Measurements from ENCODE around the gene CRYGN. TPM values are rescaled to one million over a fixed set of nuclear protein-coding genes. Genes with fewer than 3 reads are reported as not detected.

Gene CRYGN
- total and polyA plus RNA-seq, 9 of the 15 experiments (the other 6 are each of a cell fraction or from before 2014, with no cell fraction given) = not detected

- H3K4me1 ChIP-seq (replicated peaks in 1 of 2; ENCODE audit: control insufficient read depth in 2 of 2, insufficient read depth in 2 of 2, low read length in 2 of 2) = peaks cover 3 to 22% of the 10 kb centered on the region in 2 experiments; a peak in 3 of 5 replicates
- WGBS (ENCODE audit: insufficient coverage, low coverage, missing lambda C conversion rate) = 33% methylated on average over 23 of the region's 23 CpGs
- H3K4me2 ChIP-seq (ENCODE audit: insufficient read depth, low read length) = no peak overlapping the region
- ChIA-PET POLR2A (interaction anchor here (0.6 to 1.0 kb wide), 3 partner anchors 8 to 174 kb away, joined by 3 to 4 read pairs (median 3); no protein-coding TSS in a partner anchor), CTCF (ENCODE audit: low intra/inter-chr PET ratio) (no interaction called here)
- no peak for DNase-seq (ENCODE audit: extremely low read depth in 1 of 4, low spot score in 3 of 4)
- TF ChIP-seq CXXC5 (CRISPR knock-in tag; IDR thresholded peaks at IDR 0.05) (no peak), EZH2 (IDR thresholded peaks at IDR 0.05; ENCODE audit: borderline replicate concordance, low read depth, low read length) (0 out of 2 replicates have a peak, but pooled peaks have one; percentile 26), ZNF165 (CRISPR knock-in tag; IDR thresholded peaks at IDR 0.05; ENCODE audit: borderline replicate concordance) (no peak), LCOR (CRISPR knock-in tag; IDR thresholded peaks at IDR 0.05) (0 out of 2 replicates have a peak, but pooled peaks have one; percentile 10), ZKSCAN1 (IDR thresholded peaks at IDR 0.05; ENCODE audit: low read depth, low read length) (peak; percentile 71), PHTF2 (CRISPR knock-in tag; IDR thresholded peaks at IDR 0.05) (no peak)
- H3K9me3 ChIP-seq (replicated peaks; ENCODE audit: control insufficient read depth, insufficient read depth, low read depth, low read length) = no peaks in the 10 kb centered on the region
- in situ Hi-C loops (cut with MboI) (no loop called here), intact Hi-C loops (cut with micrococcal nuclease) (no loop called here)
- FAIRE-seq = no peak
- H2AFZ ChIP-seq (ENCODE audit: low read depth, low read length) = no peak overlapping the region
- H3K4me3 ChIP-seq = no peak overlapping the region
- ATAC-seq = no peak
- no peak overlapping the region; a peak in 1 of 4 replicates for H3K9ac ChIP-seq (ENCODE audit: insufficient read depth in 1 of 2, low read depth in 2 of 2, low read length in 2 of 2)
- H3K27ac ChIP-seq (ENCODE audit: extremely low read depth, low read depth, low read length) = no peak overlapping the region
- no peaks in the 10 kb centered on the region for H3K36me3 ChIP-seq (ENCODE audit: control insufficient read depth, insufficient read depth, low read length)
- no peaks in the 10 kb centered on the region for H3K9me1 ChIP-seq (ENCODE audit: control insufficient read depth, insufficient read depth, low read length)
- BruUV-seq (replicated peaks) = no TSS peak
- H4K20me1 ChIP-seq (replicated peaks; ENCODE audit: control insufficient read depth, insufficient read depth, low read length) = peaks cover 3% of the 10 kb centered on the region; the same call in 1 of the 2 replicates
- H3K79me2 ChIP-seq (ENCODE audit: control insufficient read depth, insufficient read depth, low read length) = no peaks in the 10 kb centered on the region
- peaks cover 28 to 67% of the 10 kb centered on the region in 2 experiments; a peak in 4 of 5 replicates for H3K27me3 ChIP-seq (ENCODE audit: control insufficient read depth in 2 of 2, insufficient read depth in 2 of 2, low read length in 2 of 2)
These were observed 1.9 kb downstream of the CRYGN start for GRCh38 chr7:151437866-151438516.
